ENCODE data around the gene SLC2A10. TPM values are rescaled to one million over a fixed set of nuclear protein-coding genes. Genes with fewer than 3 reads are reported as not detected.

The SLC2A10 gene
- total RNA-seq, 1 experiment from 2014 or later: 33.6 TPM

DNA sequence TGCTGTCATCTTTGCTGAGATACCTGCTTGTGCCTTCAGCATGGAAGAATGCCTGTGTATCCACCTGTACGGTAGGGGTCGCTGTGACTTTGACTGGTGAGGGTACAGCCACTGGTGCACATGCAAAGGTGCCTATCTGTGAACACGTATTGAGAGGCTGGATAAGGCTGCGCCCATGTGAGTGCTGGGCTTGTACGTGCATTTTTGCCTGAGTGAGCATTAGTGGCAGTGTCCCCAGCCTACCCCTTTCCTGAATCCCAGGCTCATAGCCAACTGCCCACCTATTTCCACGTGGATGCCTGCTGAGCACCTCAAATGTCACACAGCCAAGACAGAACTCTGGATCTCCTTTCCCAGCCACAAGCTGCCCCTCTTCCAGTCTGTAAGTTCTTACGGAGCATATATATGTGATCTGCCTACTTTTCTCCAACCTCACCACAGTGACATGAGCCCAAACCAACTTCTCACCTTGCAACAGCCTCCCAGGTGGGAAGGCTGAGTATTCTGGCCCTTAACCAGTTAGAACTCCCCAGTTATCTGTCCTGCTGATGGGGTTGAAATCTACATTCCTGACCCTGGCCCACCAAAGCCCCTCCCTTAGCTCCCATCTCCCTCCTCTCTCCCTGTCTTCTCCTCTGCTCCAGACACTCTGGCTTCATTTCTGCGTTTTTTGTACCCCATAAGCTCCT, 1.1 kb upstream of the SLC2A10 start:
- CTCF ChIA-PET: interaction anchor here (0.5 kb wide), 1 partner anchor 621 kb away, joined by 3 read pairs; no protein-coding TSS in a partner anchor

DNA sequence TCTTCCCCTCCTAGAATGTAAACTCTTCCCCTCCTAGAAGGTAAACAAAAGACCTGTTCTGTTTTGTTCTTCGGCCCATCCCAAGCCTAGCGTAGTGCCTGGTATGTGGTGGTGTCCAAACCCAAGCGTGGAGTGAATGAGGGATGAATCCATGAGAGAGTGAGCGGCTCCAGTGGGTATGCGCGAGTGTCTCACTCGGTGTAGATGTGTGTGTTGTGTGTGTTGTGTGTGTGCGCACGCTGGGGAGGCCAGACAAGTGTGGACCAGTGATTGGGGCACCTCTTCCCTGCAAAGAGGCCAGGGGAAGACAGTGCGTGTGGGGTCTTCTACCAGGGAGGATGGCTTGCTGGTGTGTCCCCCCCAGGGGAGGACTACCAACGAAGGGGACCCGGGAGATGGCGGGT, 392 bp upstream of the SLC2A10 start:
- H3K9me3 ChIP-seq (ENCODE audit: insufficient read depth, low read depth): peaks cover 8% of the 10 kb centered on the region
- no peaks in the 10 kb centered on the region for H4K20me1 ChIP-seq (ENCODE audit: insufficient read depth)
- peak overlapping the region; percentile 77; the same call in 1 of the 2 replicates for H3K4me3 ChIP-seq
- H3K9me2 ChIP-seq (ENCODE audit: insufficient read depth): no peaks in the 10 kb centered on the region
- no TSS peak for BruUV-seq (replicated peaks)
- H3F3A ChIP-seq (ENCODE audit: insufficient read depth, low read depth): no peaks in the 10 kb centered on the region
- intact Hi-C loops (cut with micrococcal nuclease; ENCODE audit: unreplicated experiment): no loop called here
- H3K79me2 ChIP-seq (ENCODE audit: low read depth): no peaks in the 10 kb centered on the region
- H3K36me3 ChIP-seq (ENCODE audit: low read depth): no peaks in the 10 kb centered on the region
- TF ChIP-seq, protein P1, sequence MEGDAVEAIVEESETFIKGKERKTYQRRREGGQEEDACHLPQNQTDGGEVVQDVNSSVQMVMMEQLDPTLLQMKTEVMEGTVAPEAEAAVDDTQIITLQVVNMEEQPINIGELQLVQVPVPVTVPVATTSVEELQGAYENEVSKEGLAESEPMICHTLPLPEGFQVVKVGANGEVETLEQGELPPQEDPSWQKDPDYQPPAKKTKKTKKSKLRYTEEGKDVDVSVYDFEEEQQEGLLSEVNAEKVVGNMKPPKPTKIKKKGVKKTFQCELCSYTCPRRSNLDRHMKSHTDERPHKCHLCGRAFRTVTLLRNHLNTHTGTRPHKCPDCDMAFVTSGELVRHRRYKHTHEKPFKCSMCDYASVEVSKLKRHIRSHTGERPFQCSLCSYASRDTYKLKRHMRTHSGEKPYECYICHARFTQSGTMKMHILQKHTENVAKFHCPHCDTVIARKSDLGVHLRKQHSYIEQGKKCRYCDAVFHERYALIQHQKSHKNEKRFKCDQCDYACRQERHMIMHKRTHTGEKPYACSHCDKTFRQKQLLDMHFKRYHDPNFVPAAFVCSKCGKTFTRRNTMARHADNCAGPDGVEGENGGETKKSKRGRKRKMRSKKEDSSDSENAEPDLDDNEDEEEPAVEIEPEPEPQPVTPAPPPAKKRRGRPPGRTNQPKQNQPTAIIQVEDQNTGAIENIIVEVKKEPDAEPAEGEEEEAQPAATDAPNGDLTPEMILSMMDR (conservative IDR thresholded peaks at IDR 0.05): no peak
- no peak for TF ChIP-seq EZH2 (IDR thresholded peaks at IDR 0.05; ENCODE audit: low read depth)
- ChIA-PET POLR2A (ENCODE audit: unreplicated experiment) (no interaction called here), CTCF (interaction anchor here (0.5 kb wide), 1 partner anchor 621 kb away, joined by 3 read pairs; no protein-coding TSS in a partner anchor)
- no peak for DNase-seq
- H3K4me2 ChIP-seq: peak overlapping the region; percentile 78
- H3K27ac ChIP-seq: no peak overlapping the region
- H3K27me3 ChIP-seq (ENCODE audit: insufficient read depth, low read depth): no peaks in the 10 kb centered on the region
- peak overlapping the region; percentile 94 for H2AFZ ChIP-seq
- H3K4me1 ChIP-seq (replicated peaks; ENCODE audit: insufficient read depth): peaks cover 10% of the 10 kb centered on the region

More for the DNA sequence above, 1.1 kb upstream of the SLC2A10 start:
- BruUV-seq (replicated peaks): no TSS peak
- Histone ChIP-seq H3K27ac (no peak overlapping the region), H3K4me1 (replicated peaks; ENCODE audit: insufficient read depth) (peaks cover 13% of the 10 kb centered on the region), H3K36me3 (ENCODE audit: low read depth) (no peaks in the 10 kb centered on the region), H3K79me2 (ENCODE audit: low read depth) (no peaks in the 10 kb centered on the region), H4K20me1 (ENCODE audit: insufficient read depth) (no peaks in the 10 kb centered on the region), H3K9me3 (ENCODE audit: insufficient read depth, low read depth) (peaks cover 8% of the 10 kb centered on the region), H3K9me2 (ENCODE audit: insufficient read depth) (no peaks in the 10 kb centered on the region), H3F3A (ENCODE audit: insufficient read depth, low read depth) (no peaks in the 10 kb centered on the region), H2AFZ (peak overlapping the region; percentile 94; the same call in 1 of the 2 replicates), H3K4me3 (no peak overlapping the region), H3K4me2 (no peak overlapping the region), H3K27me3 (ENCODE audit: insufficient read depth, low read depth) (no peaks in the 10 kb centered on the region)
- DNase-seq: peak in 1 of 2 experiments; percentile 26
- intact Hi-C loops (cut with micrococcal nuclease; ENCODE audit: unreplicated experiment): no loop called here
- POLR2A ChIA-PET (ENCODE audit: unreplicated experiment): interaction anchor here (0.7 kb wide), 1 partner anchor 20 kb away, joined by 3 read pairs; no protein-coding TSS in a partner anchor
- no peak for TF ChIP-seq EZH2 (IDR thresholded peaks at IDR 0.05; ENCODE audit: low read depth)
- TF ChIP-seq, protein P1 (conservative IDR thresholded peaks at IDR 0.05): no peak; the same call in 1 of the 2 replicates

DNA sequence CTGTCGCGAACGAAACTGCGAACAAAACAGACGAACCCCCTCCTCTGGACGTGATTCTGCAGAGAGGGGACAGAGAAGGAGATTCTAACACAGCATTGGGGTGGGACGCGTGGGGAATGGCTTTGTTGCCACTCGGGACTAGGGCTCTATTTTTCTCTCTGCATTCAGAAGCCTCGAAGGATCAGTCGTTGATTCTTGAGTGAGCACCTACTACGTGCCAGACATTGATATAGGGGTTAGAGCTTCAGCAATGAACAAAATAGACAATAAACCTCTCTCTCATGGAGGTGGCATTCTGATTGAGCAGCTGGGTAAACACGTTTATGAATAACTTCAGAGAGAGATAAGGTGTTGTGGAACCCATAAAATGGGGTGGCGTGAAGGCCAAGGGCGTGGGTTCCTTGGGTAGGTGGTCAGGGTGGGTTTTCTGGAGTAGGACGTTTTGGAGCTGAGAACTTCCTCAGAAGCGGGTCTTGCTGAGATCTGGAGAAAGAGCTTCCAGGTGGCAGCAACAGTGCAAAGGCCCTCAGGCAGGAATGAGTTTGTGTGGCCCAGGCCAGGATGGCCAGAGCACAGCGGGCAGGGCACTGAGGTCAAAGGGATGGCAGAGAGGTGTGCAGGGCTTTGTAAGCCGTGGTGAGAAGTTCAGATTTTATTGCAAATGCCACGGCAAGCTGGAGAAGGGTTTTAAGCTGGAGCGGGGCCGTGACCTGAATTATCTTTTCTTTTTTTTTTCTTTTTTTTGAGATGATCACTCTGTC, 884 bp downstream of the SLC2A10 start:
- DNase-seq: peak in 1 of 2 experiments; percentile 37
- POLR2A ChIA-PET (ENCODE audit: unreplicated experiment): interaction anchor here (0.6 to 0.7 kb wide), 2 partner anchors 24 to 37 kb away, joined by 3 read pairs; no protein-coding TSS in a partner anchor
- Histone ChIP-seq H3K27ac (no peak overlapping the region), H3K36me3 (ENCODE audit: low read depth) (no peaks in the 10 kb centered on the region), H2AFZ (peak overlapping the region; percentile 94), H3K9me2 (ENCODE audit: insufficient read depth) (no peaks in the 10 kb centered on the region), H3K9me3 (ENCODE audit: insufficient read depth, low read depth) (peaks cover 8% of the 10 kb centered on the region), H4K20me1 (ENCODE audit: insufficient read depth) (no peaks in the 10 kb centered on the region), H3K4me1 (replicated peaks; ENCODE audit: insufficient read depth) (peaks cover 17% of the 10 kb centered on the region), H3K27me3 (ENCODE audit: insufficient read depth, low read depth) (no peaks in the 10 kb centered on the region), H3F3A (ENCODE audit: insufficient read depth, low read depth) (peaks cover 7% of the 10 kb centered on the region; the same call in 1 of the 2 replicates), H3K79me2 (ENCODE audit: low read depth) (no peaks in the 10 kb centered on the region), H3K4me2 (peak overlapping the region; percentile 78), H3K4me3 (peak overlapping the region; percentile 77)
- no TSS peak for BruUV-seq (replicated peaks)
- CTCF ChIA-PET: no interaction called here
- intact Hi-C loops (cut with micrococcal nuclease; ENCODE audit: unreplicated experiment): no loop called here
- TF ChIP-seq, protein P1 (conservative IDR thresholded peaks at IDR 0.05): no peak
- TF ChIP-seq EZH2 (IDR thresholded peaks at IDR 0.05; ENCODE audit: low read depth): no peak

All from PC-9 (cell line).